B cell (primary cell): ENCODE results near the gene IPCEF1. TPM values are rescaled to one million over a fixed set of nuclear protein-coding genes. Genes with fewer than 3 reads are reported as not detected.

Source experiments
- ATAC-seq: fragments of 200-7000 bp; cut with Tn5 transposase; one replicate; pipeline ENCODE4 v1.10.0; 2021; ENCODE audit warnings: low read depth, mild to moderate bottlenecking, moderate number of reproducible peaks, moderate library complexity
- CTCF ChIA-PET: fragments of 350-600 bp; sonication (Branson Sonifier 250); formaldehyde crosslinking; loops from one replicate; lab custom pipeline; 2021; ENCODE audit warnings: antibody characterized with exemption, inconsistent platforms; lab: Charles Lee
- POLR2A ChIA-PET: fragments of 350-600 bp; sonication (Branson Sonifier 250); formaldehyde crosslinking; loops from one replicate; lab custom pipeline; 2021; ENCODE audit warnings: antibody characterized with exemption; lab: Charles Lee
- DNase-seq: peaks from one replicate; pipeline ENCODE4 v3.0.0; 2013
- H2AFZ ChIP-seq: 2 replicates; pipeline ENCODE4 v1.6.1; 2012; ENCODE audit warnings: mild to moderate bottlenecking, low read depth, low read length; ENCODE audit not compliant: insufficient read depth, poor library complexity, severe bottlenecking
- H3K27ac ChIP-seq, 2 donors: 1 replicate in 1 of 2; 2 replicates in 1 of 2; pipeline ENCODE4 v1.5.1; 2012 to 2013; ENCODE audit warnings: low read length in 2 of 2, mild to moderate bottlenecking in 2 of 2, moderate library complexity in 1 of 2
- H3K27me3 ChIP-seq, 4 experiments: fragments of 200-600 bp in 1 of 4; sonication (generic) in 1 of 4; replicated peaks in 1 of 4; 1 replicate in 2 of 4; 2 replicates in 2 of 4; pipeline versions ENCODE4 v1.6.1 to v1.7.0; 2013 to 2016; ENCODE audit warnings: low read length in 3 of 4, mild to moderate bottlenecking in 2 of 4, mixed read lengths in 1 of 4, moderate library complexity in 1 of 4; ENCODE audit not compliant: insufficient read depth in 4 of 4, control insufficient read depth in 3 of 4; ENCODE audit errors: control extremely low read depth in 1 of 4
- H3K36me3 ChIP-seq, 2 experiments: replicated peaks in 1 of 2; 1 replicate in 1 of 2; 2 replicates in 1 of 2; pipeline versions ENCODE4 v1.6.1 to v1.7.1; 2013; ENCODE audit warnings: low read length in 1 of 2; ENCODE audit not compliant: insufficient read depth in 2 of 2, control insufficient read depth in 1 of 2; ENCODE audit errors: control extremely low read depth in 1 of 2, extremely low read depth in 1 of 2
- H3K4me1 ChIP-seq, 2 donors: fragments of 200-600 bp in 1 of 2; sonication (generic) in 1 of 2; 1 replicate in 1 of 2; 2 replicates in 1 of 2; pipeline versions ENCODE4 v1.5.1 to v1.6.1; 2013 to 2017; ENCODE audit warnings: low read length in 2 of 2; ENCODE audit not compliant: control insufficient read depth in 2 of 2, insufficient read depth in 2 of 2
- H3K4me2 ChIP-seq: replicated peaks from 2 replicates; pipeline ENCODE3; 2012; ENCODE audit warnings: mild to moderate bottlenecking, low read depth, low read length; ENCODE audit not compliant: poor library complexity, severe bottlenecking
- H3K4me3 ChIP-seq, 5 experiments: fragments of 200-600 bp in 1 of 5; sonication (generic) in 1 of 5; 1 replicate in 3 of 5; 2 replicates in 2 of 5; pipeline versions ENCODE4 v1.5.1 to v1.7.0; 2011 to 2016; ENCODE audit warnings: low read length in 4 of 5, mild to moderate bottlenecking in 4 of 5, low read depth in 2 of 5, control low read depth in 1 of 5, moderate library complexity in 1 of 5; ENCODE audit not compliant: insufficient read depth in 1 of 5; ENCODE audit errors: control extremely low read depth in 1 of 5, extremely low read depth in 1 of 5
- H3K79me2 ChIP-seq: fragments of 200-600 bp; sonication (generic); one replicate; pipeline ENCODE4 v1.6.0; 2016; ENCODE audit warnings: low read length; ENCODE audit not compliant: control insufficient read depth, insufficient read depth
- H3K9ac ChIP-seq: fragments of 200-600 bp; sonication (generic); 2 replicates; pipeline ENCODE4 v1.6.1; 2017; ENCODE audit warnings: mild to moderate bottlenecking, low read length, moderate library complexity
- H3K9me3 ChIP-seq, 3 donors: one replicate each; pipeline versions ENCODE4 v1.6.1 to v1.7.1; 2013; ENCODE audit warnings: low read length in 2 of 3; ENCODE audit not compliant: control insufficient read depth in 2 of 3, insufficient read depth in 1 of 3; ENCODE audit errors: control extremely low read depth in 1 of 3
- H4K20me1 ChIP-seq: 2 replicates; pipeline ENCODE4 v1.6.0; 2012; ENCODE audit warnings: mild to moderate bottlenecking, low read length; ENCODE audit not compliant: insufficient read depth, control insufficient read depth, poor library complexity, severe bottlenecking
- H3K27ac Mint-ChIP-seq: one replicate; pipeline ENCODE4 v1.8.0; 2021; ENCODE audit warnings: mixed read lengths
- H3K27me3 Mint-ChIP-seq: one replicate; pipeline ENCODE4 v1.8.0; 2021; ENCODE audit warnings: mixed read lengths
- H3K4me1 Mint-ChIP-seq: one replicate; pipeline ENCODE4 v1.8.0; 2021; ENCODE audit warnings: mixed read lengths
- H3K4me3 Mint-ChIP-seq: one replicate; pipeline ENCODE4 v1.8.0; 2021; ENCODE audit warnings: mixed read lengths
- H3K9me3 Mint-ChIP-seq: one replicate; pipeline ENCODE4 v1.8.0; 2022; ENCODE audit warnings: mixed read lengths; ENCODE audit not compliant: insufficient read depth
- EZH2 ChIP-seq: IDR thresholded peaks from 2 replicates; pipeline ENCODE4 v1.6.1; 2012; ENCODE audit warnings: borderline replicate concordance, low read depth, mild to moderate bottlenecking, moderate library complexity, low read length; ENCODE audit not compliant: insufficient read depth, poor library complexity, severe bottlenecking
- WGBS: methylation state at CpG from one replicate; pipeline ENCODE4 v1.1.5; 2013; ENCODE audit warnings: missing lambda C conversion rate; ENCODE audit not compliant: insufficient coverage; 5-methylcytosine and 5-hydroxymethylcytosine counted together
- intact Hi-C: fragments of 100-400 bp; cut with micrococcal nuclease; formaldehyde crosslinking; loops from one replicate; pipeline ENCODE4 v1.10.0; 2022
- polyA plus RNA-seq: library from polyadenylated mRNA; depleted of rRNA; stranded (reverse); fragments of >200 nt; gene quantifications from 2 replicates; pipeline ENCODE4 v1.2.3, GENCODE V29; 2012
- total RNA-seq, 2 donors: library from RNA; stranded (reverse); fragments of 120-200 nt in 1 of 2; gene quantifications; 1 replicate in 1 of 2; 2 replicates in 1 of 2; pipeline versions ENCODE4 v1.2.3 to v1.2.4, GENCODE V29; 2013 to 2022
- TF ChIP-seq, protein P1 (sequence below): fragments of 200-600 bp; IDR thresholded peaks from one replicate; pipeline ENCODE4 v1.8.0; 2022; ENCODE audit warnings: antibody characterized with exemption, mild to moderate bottlenecking

IPCEF1 gene
- total and polyA plus RNA-seq, 2 donors (not counting 1 experiment from before 2014, with no cell fraction given): 0.22 to 0.94 TPM

DNA sequence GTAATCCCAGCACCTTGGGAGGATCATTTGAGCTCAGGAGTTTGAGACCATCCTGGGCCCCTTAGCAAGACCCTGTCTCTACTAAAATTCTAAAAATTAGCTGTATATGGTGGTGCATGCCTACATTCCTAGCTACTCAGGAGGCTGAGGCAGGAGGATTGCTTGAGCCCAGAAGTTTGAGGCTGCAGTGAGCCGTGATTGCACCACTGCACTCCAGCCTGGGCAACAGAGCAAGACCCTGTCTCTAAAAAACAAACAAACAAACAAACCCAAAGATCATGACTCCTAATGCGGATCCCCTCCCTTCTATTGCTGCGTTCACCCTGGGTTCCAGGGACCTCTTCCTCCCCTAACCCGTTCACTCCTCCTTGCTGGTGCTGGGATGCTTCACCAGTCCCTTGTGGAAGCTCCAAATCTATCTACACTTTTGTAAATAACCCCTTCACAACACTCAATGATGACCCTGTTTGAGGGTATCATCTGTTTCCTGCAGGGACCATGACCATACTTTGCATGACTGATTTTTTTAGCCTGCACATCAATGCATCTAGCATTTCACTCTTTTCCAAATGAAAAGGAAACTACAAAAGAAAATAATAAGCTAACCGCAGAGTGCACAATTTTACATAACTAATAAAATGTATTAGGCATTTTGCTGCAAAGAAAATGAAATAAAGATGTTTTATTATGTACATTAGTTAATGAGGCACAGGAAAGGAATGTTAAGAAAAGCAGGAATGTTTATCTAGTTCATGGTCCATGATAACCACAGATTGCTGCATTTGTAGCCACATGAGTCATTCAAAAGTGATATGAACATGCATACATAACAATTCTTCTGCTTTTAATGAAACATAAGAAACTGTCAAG lies 30.5 kb upstream of the IPCEF1 start:
- CTCF ChIA-PET: no interaction called here
- H3K4me1 Mint-ChIP-seq: no peaks in the 10 kb centered on the region

DNA sequence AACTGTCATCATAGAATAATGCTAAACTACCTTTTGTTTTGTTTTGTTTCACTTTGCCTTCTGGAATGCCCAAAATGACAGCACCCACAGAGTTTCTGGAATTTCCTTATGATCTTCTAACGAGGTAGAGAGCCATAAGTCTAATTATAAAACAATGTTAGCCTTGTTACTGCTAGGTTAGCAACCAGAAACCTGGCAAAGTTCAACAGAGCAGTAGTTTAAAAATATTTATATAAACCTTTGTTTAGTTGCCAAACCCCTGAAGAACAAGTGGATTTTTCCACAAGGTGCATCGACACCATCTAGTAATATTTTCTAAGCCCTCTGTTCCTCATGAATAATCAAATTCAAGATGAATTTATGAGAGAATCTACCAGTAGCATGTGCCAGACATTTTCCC lies 27.6 kb upstream of the IPCEF1 start:
- ATAC-seq: no peak
- H3K4me3 Mint-ChIP-seq: no peak overlapping the region
- no peak for DNase-seq
- no peak overlapping the region for H3K9ac ChIP-seq
- H2AFZ ChIP-seq: no peak overlapping the region
- CTCF ChIA-PET: interaction anchor here (0.6 kb wide), 1 partner anchor 19 kb away, joined by 3 read pairs; no protein-coding TSS in a partner anchor
- no peaks in the 10 kb centered on the region for H3K79me2 ChIP-seq
- H3K27ac Mint-ChIP-seq: no peak overlapping the region
- no peak overlapping the region for H3K4me2 ChIP-seq
- H4K20me1 ChIP-seq: no peaks in the 10 kb centered on the region
- H3K9me3 Mint-ChIP-seq: peaks cover under 1% of the 10 kb centered on the region
- H3K27ac ChIP-seq: no peak overlapping the region
- H3K27me3 ChIP-seq: no peaks in the 10 kb centered on the region
- intact Hi-C loops: no loop called here
- TF ChIP-seq, protein P1, sequence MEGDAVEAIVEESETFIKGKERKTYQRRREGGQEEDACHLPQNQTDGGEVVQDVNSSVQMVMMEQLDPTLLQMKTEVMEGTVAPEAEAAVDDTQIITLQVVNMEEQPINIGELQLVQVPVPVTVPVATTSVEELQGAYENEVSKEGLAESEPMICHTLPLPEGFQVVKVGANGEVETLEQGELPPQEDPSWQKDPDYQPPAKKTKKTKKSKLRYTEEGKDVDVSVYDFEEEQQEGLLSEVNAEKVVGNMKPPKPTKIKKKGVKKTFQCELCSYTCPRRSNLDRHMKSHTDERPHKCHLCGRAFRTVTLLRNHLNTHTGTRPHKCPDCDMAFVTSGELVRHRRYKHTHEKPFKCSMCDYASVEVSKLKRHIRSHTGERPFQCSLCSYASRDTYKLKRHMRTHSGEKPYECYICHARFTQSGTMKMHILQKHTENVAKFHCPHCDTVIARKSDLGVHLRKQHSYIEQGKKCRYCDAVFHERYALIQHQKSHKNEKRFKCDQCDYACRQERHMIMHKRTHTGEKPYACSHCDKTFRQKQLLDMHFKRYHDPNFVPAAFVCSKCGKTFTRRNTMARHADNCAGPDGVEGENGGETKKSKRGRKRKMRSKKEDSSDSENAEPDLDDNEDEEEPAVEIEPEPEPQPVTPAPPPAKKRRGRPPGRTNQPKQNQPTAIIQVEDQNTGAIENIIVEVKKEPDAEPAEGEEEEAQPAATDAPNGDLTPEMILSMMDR: no peak
- TF ChIP-seq EZH2: no peak
- no CpG with 5 or more reads among the region's 2 CpGs for WGBS
- H3K27me3 Mint-ChIP-seq: peaks cover 16% of the 10 kb centered on the region
- POLR2A ChIA-PET: no interaction called here
- H3K9me3 ChIP-seq: peaks cover 0 to 4% (median 0%) of the 10 kb centered on the region in 3 donors
- no peaks in the 10 kb centered on the region for H3K4me1 Mint-ChIP-seq
- no peaks in the 10 kb centered on the region for H3K4me1 ChIP-seq
- H3K4me3 ChIP-seq: no peak overlapping the region
- H3K36me3 ChIP-seq: no peaks in the 10 kb centered on the region

More for the DNA sequence above, 30.5 kb upstream of the IPCEF1 start:
- no peak overlapping the region for H3K27ac ChIP-seq
- no peak overlapping the region for H3K4me2 ChIP-seq
- H3K9ac ChIP-seq: no peak overlapping the region
- WGBS: 96% methylated on average over 4 of the region's 5 CpGs
- Mint-ChIP-seq H3K27me3 (peaks cover 19% of the 10 kb centered on the region), H3K27ac (no peak overlapping the region), H3K9me3 (peaks cover 7% of the 10 kb centered on the region), H3K4me3 (no peak overlapping the region)
- H3K4me3 ChIP-seq: no peak overlapping the region
- no peaks in the 10 kb centered on the region for H3K27me3 ChIP-seq
- intact Hi-C loops: no loop called here
- DNase-seq (no peak), ATAC-seq (no peak)
- TF ChIP-seq, protein P1: no peak
- no peak for TF ChIP-seq EZH2
- POLR2A ChIA-PET: no interaction called here
- H3K9me3 ChIP-seq: peaks cover 0 to 4% (median 0%) of the 10 kb centered on the region in 3 donors
- no peaks in the 10 kb centered on the region for H3K79me2 ChIP-seq
- no peak overlapping the region for H2AFZ ChIP-seq
- no peaks in the 10 kb centered on the region for H4K20me1 ChIP-seq
- H3K4me1 ChIP-seq: no peaks in the 10 kb centered on the region
- H3K36me3 ChIP-seq: no peaks in the 10 kb centered on the region
